Glutamatergic neuron (in vitro differentiated cells): ENCODE results near the gene TWIST2. TPM values are rescaled to one million over a fixed set of nuclear protein-coding genes. Genes with fewer than 3 reads are reported as not detected.

Source experiments
- DNase-seq: peaks from one replicate; pipeline ENCODE4 v3.0.0; 2022
- H3K27ac Mint-ChIP-seq: one replicate; pipeline ENCODE4 v1.8.0; 2020; ENCODE audit warnings: mild to moderate bottlenecking, mixed read lengths, inconsistent platforms; ENCODE audit not compliant: unreplicated experiment
- H3K27me3 Mint-ChIP-seq: one replicate; pipeline ENCODE4 v1.8.0; 2020; ENCODE audit warnings: mild to moderate bottlenecking, moderate library complexity, mixed read lengths, inconsistent platforms; ENCODE audit not compliant: unreplicated experiment
- H3K36me3 Mint-ChIP-seq: one replicate; pipeline ENCODE4 v1.8.0; 2020; ENCODE audit warnings: mild to moderate bottlenecking, mixed read lengths, inconsistent platforms; ENCODE audit not compliant: unreplicated experiment
- H3K4me1 Mint-ChIP-seq: one replicate; pipeline ENCODE4 v1.8.0; 2020; ENCODE audit warnings: mild to moderate bottlenecking, low read depth, mixed read lengths, inconsistent platforms; ENCODE audit not compliant: unreplicated experiment
- H3K4me3 Mint-ChIP-seq: one replicate; pipeline ENCODE4 v1.8.0; 2020; ENCODE audit warnings: mild to moderate bottlenecking, mixed read lengths, inconsistent platforms; ENCODE audit not compliant: unreplicated experiment
- H3K9me3 Mint-ChIP-seq: one replicate; pipeline ENCODE4 v1.8.0; 2020; ENCODE audit warnings: mild to moderate bottlenecking, moderate library complexity, mixed read lengths, inconsistent platforms; ENCODE audit not compliant: unreplicated experiment
- CTCF ChIP-seq: fragments of 200-600 bp; sonication (generic); IDR thresholded peaks from one replicate; pipeline ENCODE4 v1.5.0; 2021; ENCODE audit not compliant: partially characterized antibody, unreplicated experiment
- total RNA-seq: library from RNA; stranded (reverse); fragmentation: NEBNext Ultra II Directional; extraction: Animal tissue kit (Norgen Biotek cat#: 25700); gene quantifications from one replicate; pipeline ENCODE4 v1.2.1, GENCODE V29; 2021; ENCODE audit not compliant: unreplicated experiment

TWIST2 gene
- total RNA-seq, 1 donor from 2014 or later: not detected

DNA sequence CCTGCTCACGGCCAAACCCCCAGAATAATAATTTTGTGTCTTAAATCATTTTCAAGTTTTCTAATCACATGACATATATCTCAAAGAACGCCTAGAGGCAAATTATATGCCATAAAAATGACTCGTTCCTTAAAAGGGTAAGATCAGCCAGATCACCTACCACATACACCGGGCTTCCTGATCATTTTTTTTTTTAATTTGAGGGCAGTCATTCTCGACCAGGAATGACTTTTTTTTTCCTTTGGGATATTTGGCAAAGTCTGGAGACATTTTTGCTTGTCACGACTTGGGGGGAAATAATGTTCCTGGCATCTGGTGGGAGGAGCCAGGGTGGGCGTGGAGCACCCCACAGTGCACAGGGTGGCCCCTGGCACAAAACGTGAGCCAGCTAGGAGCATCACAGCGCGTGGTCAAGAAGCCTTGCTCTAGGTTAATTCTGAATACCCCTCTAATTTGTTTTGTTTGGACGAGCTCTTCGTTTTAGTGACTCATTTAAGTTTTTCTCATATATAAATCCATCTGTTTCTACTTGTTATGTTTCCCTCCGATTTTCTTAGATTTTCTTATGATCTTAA lies 94.9 kb downstream of the TWIST2 start:
- H3K9me3 Mint-ChIP-seq: peaks cover 1% of the 10 kb centered on the region
- H3K27me3 Mint-ChIP-seq: peaks cover 3% of the 10 kb centered on the region
- H3K27ac Mint-ChIP-seq: no peak overlapping the region
- no peak overlapping the region for H3K4me3 Mint-ChIP-seq
- no peak for TF ChIP-seq CTCF
- H3K36me3 Mint-ChIP-seq: no peaks in the 10 kb centered on the region
- no peaks in the 10 kb centered on the region for H3K4me1 Mint-ChIP-seq
- DNase-seq: no peak

GRCh38 chr2:238943338-238944067 lies 95.6 kb downstream of the TWIST2 start:
- H3K36me3 Mint-ChIP-seq: no peaks in the 10 kb centered on the region
- peaks cover 6% of the 10 kb centered on the region for H3K27me3 Mint-ChIP-seq
- no peaks in the 10 kb centered on the region for H3K4me1 Mint-ChIP-seq
- H3K4me3 Mint-ChIP-seq: no peak overlapping the region
- TF ChIP-seq CTCF: no peak
- DNase-seq: no peak
- H3K9me3 Mint-ChIP-seq: peaks cover 1% of the 10 kb centered on the region
- no peak overlapping the region for H3K27ac Mint-ChIP-seq

DNA sequence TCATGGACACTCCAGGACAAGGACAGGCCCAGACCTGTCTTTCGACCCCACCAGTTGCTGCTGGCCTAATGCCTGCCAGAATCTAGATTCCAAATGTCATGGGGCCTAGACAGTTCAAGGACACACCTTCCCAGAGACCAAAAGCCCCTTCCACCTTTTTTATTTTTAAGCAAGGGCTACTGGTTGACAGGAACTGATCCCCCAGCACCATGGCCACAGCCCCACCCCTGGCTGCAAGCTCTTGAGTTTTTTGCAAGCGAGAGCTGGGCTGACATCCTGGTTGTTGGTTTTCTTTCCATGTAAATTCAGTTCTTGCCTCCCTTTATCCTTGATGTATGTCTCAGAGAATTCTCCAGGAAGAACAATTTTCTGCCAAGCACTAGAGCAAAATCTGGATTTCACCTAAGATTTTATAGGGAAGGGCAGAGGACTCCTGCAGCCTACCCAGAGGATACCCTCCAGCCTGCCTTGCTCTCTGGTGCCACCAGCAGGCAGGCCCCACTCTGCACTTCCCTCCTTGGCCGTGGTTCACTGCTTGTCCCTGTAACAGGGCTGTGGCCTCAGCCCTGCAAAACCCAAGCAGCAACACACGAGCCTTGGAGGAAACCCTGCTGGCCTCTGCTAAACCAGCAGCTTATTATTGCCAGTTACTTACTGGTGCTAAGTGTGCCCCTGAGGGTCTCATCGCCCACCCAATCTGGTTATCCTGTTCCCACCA lies 97.7 kb downstream of the TWIST2 start:
- Mint-ChIP-seq H3K4me3 (no peak overlapping the region), H3K27me3 (peaks cover 7% of the 10 kb centered on the region), H3K27ac (no peak overlapping the region), H3K4me1 (no peaks in the 10 kb centered on the region), H3K36me3 (no peaks in the 10 kb centered on the region), H3K9me3 (peaks cover 1% of the 10 kb centered on the region)
- peak; percentile 33 for TF ChIP-seq CTCF
- DNase-seq: peak; percentile 53

GRCh38 chr2:238946318-238947242 lies 98.7 kb downstream of the TWIST2 start:
- Mint-ChIP-seq H3K36me3 (no peaks in the 10 kb centered on the region), H3K4me3 (no peak overlapping the region), H3K27me3 (peaks cover 6% of the 10 kb centered on the region), H3K9me3 (peaks cover 1% of the 10 kb centered on the region), H3K4me1 (no peaks in the 10 kb centered on the region), H3K27ac (no peak overlapping the region)
- TF ChIP-seq CTCF: no peak
- DNase-seq: no peak
